COLO829 (cell line): ENCODE measurements around the gene SEC22A.
"Not testable (repeated sequence)": the region's sequence is repeated elsewhere in the genome, so short reads cannot be mapped to it uniquely, and the experiment has no call there.

ENCODE experiments used
- DNase-seq: peaks from one replicate; pipeline ENCODE4 v3.0.0; 2012; ENCODE audit warnings: low spot score

Gene SEC22A

DNA sequence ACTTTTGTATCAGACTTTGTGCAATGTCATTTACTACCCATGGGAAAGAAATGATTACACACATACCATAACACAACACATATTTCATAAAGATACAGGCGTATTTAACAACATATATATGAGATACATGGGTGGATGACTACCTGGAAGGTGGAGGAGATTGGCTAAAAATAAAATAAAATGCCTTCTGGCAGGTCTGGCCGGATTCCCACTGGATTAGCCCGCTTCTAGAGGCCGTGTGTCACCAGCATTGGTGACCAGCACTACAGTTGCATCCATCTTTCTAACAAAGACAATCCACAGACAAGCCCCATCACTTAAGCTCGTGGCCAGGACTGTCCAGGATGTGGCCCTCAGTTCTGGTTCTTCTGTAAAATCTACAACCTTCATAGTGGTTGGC lies 21.0 kb upstream of the SEC22A start:
- no peak for DNase-seq

DNA sequence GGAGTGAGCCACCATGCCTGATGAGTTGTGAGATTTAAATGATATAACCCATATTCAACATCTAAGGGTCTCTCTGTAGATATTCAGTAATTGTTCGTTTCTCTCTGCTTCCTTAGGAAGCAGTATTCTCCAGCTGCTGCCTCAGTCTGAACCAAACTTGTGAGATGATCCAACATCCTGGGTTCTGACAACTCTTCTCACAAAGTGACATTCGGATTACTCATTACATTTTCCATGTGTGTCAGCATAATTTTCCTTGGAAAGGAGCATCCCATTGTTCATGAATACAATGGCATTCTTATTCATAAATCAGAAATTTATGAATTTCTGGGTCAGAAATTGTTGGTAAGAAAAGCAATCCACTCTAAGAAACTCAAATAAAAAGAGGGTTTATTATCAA lies 15.0 kb upstream of the SEC22A start:
- no peak for DNase-seq

DNA sequence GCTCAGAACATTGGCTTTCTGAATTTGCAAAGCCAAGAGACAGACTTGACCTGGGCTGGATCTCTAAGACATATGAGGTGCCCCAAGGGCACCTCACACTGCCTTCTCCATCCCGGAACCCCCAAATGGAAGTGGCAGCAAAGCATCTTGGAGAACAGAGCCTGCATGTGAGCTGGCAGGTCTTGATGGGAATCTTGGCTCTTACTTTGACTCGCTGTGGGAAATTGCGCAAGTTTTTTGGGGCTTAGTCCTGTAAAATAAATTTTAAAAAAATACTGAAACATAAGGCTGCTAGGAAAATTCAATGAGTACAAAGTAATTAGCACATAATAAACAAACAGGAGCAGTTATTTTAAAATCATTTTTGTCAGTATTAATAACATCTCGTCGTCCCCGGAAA lies 13.7 kb upstream of the SEC22A start:
- no peak for DNase-seq

DNA sequence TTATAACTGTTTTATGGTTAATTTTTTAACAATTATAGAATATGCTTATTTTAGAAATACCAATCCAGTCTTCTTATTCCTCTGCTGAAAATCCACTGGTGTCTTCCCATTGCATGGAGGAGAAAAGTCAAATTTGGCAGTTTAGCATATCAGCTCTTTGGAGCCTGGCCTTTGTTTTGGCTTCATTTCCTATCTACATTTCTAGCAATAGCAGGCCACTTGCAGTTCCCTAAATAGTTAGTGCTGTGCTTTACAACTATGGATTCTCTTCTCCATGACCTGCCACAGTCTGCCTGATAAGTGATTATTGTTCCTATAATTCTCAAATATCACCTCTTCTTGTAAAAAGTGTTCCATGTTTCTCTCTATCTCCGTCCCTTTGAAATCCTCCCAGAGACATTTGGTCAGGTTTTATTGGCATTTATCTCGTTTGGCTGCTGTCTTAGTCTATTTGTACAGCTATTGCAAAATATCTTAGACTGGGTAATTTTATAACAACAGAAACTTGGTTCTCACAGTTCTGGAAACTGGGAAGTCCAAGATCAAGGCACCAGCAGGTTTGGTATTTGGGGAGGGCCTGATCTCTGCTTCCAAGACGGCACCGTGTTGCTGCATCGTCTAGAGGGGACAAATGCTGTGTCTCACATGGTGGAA lies 8.2 kb upstream of the SEC22A start:
- DNase-seq: no peak

DNA sequence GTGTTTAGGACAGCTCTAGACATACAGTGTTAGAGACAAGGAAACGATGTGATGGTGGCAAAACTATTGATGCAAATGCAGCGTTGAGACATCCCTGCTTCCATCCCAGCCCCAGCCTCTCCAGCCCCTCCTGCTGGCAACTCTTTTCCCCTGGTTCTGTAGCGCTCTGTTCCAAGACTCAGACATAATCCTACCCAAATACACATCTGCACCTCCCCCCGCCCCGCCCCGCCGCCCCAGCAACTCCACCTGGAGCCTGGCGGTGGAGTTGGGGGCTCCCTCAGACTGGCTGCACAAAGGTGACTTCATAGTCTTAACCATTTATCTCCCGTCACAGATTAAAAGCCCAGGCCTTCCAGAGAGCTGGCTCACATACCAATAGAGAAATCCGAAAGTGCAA lies 7.2 kb upstream of the SEC22A start:
- no peak for DNase-seq

DNA sequence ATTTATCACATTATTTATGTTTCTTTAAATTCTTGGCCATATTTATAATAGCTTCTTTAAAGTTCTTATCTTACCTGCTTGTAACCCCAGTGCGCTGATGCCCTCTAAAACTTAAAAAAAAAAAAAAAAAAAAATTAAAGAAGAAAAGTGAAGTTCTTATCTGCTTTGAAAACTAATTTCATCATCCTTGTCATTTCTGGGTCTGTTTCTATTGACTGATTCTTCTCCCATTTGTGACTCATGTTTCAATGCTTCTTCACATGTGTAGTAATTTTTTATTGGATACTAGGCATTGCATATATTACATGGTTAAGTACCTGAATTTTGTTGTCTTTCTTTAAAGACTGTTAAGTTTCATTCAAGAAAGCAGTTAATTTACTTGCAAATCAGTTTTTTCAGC lies 3.4 kb upstream of the SEC22A start:
- DNase-seq: no peak

DNA sequence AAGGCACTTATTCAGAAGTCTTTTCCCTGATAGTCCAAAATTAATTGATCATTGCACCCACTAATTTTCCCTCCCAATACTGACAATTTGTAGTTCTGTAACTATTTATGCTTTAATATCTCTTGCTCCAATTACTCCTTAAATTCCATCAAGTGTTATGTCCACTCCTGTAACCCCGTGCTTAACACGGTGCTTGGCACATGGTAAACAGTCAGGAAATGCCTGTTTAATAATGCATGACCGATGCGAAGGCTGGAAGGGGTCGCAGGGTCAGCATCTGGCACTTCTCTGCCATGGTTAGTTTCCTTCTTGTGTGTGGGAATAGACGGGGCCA lies 553 bp upstream of the SEC22A start:
- no peak for DNase-seq

DNA sequence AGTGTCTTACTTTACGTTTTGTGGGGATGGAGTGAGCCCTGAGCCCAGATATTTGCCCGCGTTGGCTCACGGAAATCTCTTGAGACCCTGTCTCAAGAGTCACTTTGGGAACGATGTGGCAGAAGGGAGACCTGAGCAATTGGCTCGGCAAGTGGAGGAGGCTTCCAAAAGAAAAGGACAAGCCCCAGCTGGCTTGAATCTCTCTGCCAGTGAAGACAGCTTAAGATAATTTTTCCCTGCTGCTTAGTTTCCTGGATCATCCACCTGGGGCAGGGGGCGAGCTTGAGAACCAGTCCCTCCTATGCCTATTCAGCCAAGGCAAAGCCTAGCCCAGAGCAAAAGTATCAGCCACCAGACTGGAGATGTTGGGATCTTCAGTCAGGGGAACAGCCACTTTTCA lies 708 bp downstream of the SEC22A start:
- no peak for DNase-seq

DNA sequence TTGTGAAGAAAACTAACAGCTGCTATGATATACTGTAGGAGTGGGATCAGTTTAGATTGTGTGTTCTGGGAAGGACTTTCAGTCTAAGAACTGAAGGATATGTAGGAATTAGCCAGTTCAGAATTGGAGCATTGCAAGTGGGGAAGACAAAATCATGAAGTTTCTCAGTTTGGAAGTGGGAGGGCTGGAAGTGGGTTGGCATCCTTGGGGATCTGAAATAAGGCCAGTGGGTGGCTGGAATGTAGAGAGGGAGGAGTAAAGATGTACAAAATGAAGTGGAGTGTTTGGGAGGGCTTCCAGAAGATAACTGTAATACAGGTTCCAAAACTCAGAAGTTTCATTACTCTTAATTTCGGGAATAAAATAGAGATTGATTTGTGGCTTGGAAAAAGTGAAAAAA lies 17.2 kb downstream of the SEC22A start:
- DNase-seq: no peak

DNA sequence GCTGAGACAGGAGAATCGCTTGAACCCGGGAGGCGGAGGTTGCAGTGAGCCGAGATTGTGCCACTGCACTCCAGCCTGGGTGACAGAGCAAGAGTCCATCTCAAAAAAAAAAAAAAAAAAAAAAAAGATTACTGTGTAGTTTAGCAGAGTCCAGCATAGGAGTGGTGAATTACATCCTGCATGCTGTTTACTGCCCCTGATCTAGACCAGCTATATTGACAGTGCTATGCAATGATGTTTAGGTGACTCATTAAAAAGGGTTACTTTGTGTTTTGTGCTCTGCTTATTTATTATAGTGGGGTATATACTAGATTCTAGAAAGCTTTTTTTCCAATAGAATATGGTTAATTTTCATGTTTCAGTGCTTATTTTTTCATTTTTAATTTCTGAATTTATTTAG lies 19.6 kb downstream of the SEC22A start:
- not testable (repeated sequence) for DNase-seq

DNA sequence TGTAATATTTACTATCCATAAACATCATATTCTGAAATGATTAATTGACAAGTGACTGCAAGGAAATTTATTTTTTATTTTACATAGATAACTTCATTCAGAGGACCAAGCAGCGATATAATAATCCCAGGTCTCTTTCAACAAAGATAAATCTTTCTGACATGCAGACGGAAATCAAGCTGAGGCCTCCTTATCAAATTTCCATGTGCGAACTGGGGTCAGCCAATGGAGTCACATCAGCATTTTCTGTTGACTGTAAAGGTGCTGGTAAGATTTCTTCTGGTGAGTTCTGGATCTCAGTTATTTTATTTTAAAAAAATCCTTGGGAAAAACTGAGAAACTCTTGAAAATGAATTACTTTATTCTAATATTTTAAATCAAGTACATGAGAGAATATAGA lies 23.3 kb downstream of the SEC22A start:
- no peak for DNase-seq

DNA sequence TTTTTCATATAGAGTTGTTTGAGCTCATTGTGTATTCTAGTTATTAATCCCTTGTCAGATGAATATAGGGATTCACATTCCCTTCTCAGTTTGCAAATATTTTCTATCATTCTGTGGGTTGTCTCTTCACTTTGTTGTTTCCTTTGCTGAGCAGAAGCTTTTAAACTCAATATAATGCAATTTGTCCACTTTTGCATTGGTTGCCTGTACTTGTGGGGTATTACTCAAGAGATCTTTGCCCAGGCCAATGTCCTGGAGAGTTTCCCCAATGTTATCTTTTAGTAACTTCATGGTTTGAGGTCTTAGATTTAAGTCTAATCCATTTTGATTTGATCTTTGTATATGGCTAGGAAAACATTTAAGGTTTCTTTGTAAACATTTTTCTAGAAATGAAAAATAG lies 24.8 kb downstream of the SEC22A start:
- no peak for DNase-seq

DNA sequence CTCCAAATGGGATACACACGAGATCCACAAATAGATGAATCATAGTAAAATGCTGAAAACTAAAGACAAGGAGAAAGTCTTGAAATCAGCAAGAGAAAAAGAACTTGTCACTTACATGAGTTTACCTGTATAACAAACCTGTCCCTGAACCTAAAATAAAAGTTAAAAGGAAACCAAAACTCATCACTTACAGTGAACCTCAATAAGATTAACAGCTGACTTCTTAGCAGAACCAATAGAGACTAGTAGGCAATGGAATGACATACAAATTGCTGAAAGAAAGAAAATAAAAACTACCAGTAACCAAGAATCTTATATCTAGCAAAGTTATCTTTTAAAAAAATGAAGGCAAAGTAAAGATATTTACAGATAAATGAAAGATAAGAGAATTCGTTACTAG lies 27.4 kb downstream of the SEC22A start:
- DNase-seq: no peak

DNA sequence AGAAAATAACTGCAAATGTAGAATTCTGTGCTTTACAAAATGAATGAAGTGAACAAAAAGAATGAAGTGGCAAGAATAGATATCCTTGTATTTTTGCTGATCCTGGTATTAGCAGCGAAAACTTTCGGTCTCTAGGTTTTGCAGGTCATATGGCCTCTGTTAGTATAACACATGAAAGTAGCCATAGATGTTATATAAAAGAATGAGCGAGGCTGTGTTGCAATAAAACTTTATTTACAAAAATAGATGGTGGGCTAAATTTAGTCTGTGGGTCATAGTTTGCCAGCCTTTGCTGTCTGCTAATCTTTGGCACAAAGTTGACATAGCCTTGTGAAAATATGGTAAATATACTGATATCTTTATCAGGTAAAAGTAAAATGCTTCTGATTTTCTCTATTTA lies 35.2 kb downstream of the SEC22A start:
- no peak for DNase-seq

DNA sequence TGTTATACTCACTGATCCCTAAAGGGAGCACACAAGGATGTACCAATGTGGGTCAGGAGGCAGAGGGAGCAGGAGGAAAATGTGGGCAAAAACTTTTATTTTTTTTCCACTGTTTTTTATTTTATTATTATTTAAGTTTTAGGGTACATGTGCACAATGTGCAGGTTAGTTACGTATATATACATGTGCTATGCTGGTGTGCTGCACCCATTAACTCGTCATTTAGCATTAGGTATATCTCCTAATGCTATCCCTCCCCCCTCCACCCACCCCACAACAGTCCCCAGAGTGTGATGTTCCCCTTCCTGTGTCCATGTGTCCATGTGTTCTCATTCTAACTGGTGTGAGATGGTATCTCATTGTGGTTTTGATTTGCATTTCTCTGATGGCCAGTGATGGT lies 37.4 kb downstream of the SEC22A start:
- DNase-seq: not testable (repeated sequence)

DNA sequence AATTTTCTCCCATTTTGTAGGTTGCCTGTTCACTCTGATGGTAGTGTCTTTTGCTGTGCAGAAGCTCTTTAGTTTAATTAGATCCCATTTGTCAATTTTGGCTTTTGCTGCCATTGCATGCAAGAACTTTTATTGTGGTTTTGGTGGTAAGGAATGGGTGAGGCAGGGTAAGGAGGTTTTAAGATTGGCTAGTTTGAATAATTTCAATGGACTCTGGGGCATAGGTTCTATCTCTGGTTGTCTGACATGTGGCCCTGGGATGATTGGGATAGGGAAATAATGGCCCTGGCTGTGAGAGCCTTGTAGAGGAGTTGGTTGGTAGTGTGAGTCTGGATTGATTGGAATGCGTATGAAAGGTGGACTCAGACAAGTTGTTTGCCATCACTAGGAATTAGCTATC lies 38.0 kb downstream of the SEC22A start:
- DNase-seq: no peak

DNA sequence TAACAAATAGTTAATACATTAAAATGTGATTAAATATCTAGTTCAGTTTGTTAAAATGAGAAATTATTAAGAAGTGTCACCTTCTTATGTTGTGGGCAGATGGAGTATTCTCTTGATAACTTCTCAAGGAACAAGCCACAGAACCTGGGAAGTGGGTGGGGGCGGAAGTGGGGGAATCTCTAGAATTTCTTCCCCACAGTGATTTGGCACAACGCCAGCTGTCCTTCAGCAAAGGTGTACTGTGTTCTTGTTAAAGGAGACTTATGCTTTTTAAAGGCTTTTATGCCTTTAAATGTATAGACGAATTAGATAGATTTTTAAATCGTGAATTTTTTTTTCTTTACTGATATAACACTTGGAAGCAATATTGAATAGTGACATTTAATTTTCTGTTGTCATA lies 42.4 kb downstream of the SEC22A start:
- no peak for DNase-seq

DNA sequence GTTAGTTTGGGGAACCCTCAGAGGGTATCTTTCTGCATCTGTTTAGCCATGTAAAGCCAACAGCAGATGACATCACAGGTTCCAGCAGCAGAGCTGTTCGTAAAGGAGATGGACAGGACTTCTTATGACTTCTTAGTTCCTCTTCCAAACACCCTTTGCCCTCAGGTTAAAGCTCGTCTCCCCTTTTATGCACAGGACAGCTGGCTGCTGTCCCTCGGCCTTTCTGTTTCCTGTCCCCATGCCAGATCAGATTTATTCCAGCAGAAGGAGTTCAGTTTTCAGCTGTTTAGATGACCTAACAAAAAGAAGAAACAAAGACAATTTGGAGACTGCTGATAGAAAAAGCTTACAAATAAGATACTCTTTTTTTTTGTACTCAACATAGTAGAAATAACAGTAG lies 45.1 kb downstream of the SEC22A start:
- no peak for DNase-seq

DNA sequence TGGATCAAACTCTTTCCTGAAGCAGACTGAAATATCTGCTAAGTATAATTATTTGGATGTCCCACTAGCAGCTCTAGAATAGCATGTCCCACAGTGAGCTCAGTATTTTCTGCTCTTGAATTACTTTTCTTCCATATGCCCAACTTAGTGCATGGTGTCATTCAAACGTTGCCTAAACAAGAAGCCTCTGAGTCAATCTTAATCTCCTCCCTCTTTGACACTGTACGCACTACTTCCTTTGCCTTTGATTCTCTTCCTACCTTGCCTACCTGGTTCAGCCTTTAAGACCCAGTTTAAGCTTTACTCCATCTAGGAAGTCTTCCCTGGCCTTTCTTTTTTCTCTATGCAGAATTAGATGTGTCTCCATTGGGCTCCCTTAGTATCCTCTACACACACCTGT lies 54.5 kb downstream of the SEC22A start:
- no peak for DNase-seq

DNA sequence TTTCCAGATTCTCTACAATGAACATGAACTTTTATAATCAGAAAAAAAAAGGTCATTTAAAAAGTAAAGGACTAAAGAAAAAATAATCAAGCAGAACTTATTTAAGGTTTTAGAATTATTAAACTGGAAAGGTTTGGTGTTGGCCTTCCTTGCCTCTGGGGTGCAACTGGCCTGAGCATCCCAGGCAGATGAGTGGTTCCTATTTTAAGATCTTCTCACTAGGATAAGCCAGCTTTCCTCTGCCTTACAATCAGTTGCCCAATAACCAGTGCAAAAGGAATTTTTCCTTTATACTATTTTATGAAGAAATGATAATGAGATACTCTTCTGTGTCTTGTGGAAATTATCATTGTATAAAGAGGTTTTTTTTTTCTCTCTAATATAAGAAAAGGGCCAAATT lies 56.6 kb downstream of the SEC22A start:
- no peak for DNase-seq

DNA sequence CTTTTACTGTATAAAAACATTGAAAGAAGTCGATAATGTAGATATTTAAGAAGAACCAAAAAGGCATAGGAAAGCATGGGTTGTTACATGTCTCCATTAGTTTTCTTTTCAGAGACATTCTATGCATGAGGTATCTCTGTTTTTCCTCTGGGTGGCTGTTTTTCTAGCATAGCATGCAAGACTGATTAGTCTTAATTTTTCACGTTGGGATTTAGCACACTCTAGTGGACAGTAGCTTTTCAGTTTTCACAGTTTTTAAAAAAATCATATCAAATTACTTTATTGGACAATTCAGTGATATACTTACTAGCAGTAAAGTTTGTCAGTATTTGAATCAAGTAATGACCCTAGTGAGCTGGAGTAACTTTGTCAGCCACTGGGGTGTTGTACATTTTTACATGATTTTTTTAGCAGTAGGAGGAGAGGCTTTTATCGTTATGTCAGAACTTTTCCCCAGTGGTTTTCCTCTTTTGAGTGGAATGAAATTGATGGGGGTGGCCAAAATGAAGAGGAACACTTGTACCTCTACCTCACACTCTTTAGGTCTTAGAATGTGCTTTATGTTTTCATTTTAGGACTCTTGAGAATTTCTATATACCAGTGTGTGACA lies 57.2 kb downstream of the SEC22A start:
- DNase-seq: peak; percentile 69

DNA sequence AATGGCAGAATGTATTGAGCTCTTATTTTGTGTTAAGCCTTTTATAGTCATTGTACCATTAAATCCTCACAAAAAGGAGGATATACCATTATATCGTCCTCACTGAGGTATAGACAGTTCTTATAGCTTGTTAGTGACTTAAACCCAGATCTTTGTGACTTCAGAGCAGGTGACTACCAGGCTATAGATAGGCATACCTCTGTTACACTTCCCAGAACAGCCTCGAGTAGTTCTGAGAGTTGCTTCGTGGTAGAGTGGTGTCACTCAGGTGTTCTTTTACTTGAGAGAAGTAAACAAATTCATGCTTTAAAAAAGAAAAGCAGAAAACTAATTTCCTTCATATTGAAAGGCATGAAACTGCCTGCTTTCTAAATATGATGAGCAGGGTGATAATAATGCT lies 59.9 kb downstream of the SEC22A start:
- no peak for DNase-seq

DNA sequence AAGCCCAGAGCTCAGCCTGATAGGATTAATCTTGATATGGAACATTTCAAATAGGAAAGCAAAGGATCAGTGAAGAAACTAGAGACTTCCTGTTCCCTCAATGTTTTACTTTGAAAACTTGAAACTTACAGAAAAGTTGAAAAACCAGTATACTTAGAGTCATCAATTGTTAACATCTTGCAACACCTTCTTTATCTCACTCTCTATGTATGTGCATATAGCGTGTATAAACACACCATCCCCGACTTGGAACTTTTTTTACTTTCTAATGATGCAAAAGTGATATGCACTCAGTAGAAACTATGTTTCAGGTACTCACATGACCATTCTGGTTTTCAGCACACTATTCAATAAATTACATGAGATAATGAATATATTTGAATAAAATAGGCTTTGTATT lies 60.5 kb downstream of the SEC22A start:
- DNase-seq: no peak

DNA sequence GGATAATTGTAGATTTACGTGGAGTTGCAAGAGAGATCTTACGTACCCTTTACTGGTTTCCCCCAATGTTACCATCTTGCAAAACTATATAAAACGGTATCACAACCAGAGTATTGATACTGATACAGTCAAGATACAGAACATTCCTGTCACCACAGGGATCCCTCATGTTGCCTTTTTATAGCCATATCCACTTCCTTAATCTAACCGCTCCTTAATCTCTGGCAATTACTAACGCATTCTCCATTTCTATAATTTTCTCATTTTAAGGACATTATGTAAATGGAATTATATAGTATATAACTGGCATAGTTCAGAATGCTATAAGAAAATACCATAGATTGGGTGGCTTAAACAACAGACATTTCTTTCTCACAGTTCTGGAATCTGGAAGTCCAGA lies 61.1 kb downstream of the SEC22A start:
- no peak for DNase-seq

DNA sequence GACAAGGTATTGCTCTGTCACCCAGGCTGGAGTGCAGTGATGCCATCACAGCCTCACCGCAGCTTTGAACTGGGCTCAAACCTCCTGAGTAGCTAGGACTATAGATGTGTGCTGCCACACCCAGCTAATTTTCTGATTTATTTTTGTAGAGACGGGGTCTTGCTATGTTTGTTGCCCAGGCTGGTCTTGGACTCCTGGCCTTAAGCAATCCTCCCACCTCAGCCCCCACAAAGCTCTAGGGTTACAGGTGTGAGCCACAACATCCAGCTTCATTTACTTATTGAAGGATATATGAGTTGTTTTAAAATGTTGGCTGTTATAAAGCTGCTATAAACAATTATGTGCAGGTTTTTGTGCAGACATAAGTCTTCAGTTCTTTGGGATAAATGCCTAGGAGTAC lies 62.2 kb downstream of the SEC22A start:
- no peak for DNase-seq
